ENCODE data around the gene NUAK2.

DNA sequence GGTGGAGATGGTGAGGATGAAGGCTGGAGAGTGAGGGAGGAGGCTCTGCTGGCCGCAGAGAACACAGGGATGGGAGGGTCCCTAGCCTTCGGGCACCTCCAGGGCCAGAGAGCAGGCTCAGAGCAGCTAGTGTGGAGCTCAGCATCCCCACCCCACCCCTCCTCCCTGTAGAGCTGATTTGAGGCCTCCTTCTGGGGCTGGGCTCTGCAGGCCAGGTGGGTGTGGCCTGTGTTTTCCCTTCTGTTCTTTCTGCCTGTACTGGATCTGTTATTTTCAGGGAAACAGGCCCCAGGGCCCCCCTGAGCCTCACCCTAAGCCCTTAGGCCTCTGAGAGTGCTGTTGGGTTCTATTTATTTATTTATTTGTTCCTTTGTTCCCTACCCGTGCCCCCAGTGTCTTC lies 49.0 kb downstream of the NUAK2 start:
- TF ChIP-seq, protein P1, sequence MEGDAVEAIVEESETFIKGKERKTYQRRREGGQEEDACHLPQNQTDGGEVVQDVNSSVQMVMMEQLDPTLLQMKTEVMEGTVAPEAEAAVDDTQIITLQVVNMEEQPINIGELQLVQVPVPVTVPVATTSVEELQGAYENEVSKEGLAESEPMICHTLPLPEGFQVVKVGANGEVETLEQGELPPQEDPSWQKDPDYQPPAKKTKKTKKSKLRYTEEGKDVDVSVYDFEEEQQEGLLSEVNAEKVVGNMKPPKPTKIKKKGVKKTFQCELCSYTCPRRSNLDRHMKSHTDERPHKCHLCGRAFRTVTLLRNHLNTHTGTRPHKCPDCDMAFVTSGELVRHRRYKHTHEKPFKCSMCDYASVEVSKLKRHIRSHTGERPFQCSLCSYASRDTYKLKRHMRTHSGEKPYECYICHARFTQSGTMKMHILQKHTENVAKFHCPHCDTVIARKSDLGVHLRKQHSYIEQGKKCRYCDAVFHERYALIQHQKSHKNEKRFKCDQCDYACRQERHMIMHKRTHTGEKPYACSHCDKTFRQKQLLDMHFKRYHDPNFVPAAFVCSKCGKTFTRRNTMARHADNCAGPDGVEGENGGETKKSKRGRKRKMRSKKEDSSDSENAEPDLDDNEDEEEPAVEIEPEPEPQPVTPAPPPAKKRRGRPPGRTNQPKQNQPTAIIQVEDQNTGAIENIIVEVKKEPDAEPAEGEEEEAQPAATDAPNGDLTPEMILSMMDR (IDR thresholded peaks at IDR 0.05; ENCODE audit: insufficient read depth, low read length, poor library complexity, severe bottlenecking): no peak
- TF ChIP-seq EZH2phosphoT487 (conservative IDR thresholded peaks at IDR 0.05; ENCODE audit: low read length): no peak

Measured in SU-DHL-6 (cell line).